KMS-11 (cell line): ENCODE data around the gene ANO7.

Experiments
- H2AFZ ChIP-seq: fragments of 200-600 bp; sonication (generic); 2 replicates; pipeline ENCODE4 v1.6.1; 2016; ENCODE audit warnings: antibody characterized with exemption, mixed run types, low read depth
- H3K27ac ChIP-seq: fragments of 200-600 bp; sonication (generic); 2 replicates; pipeline ENCODE4 v1.6.1; 2016; ENCODE audit warnings: mild to moderate bottlenecking, mixed run types
- H3K27me3 ChIP-seq: fragments of 200-600 bp; sonication (generic); 2 replicates; pipeline ENCODE4 v1.6.1; 2017; ENCODE audit warnings: mild to moderate bottlenecking, low read depth, mixed run types, moderate library complexity; ENCODE audit not compliant: insufficient read depth
- H3K36me3 ChIP-seq: fragments of 200-600 bp; sonication (generic); 2 replicates; pipeline ENCODE4 v1.6.1; 2017; ENCODE audit warnings: mild to moderate bottlenecking, mixed run types; ENCODE audit not compliant: insufficient read depth
- H3K4me1 ChIP-seq: fragments of 200-600 bp; sonication (generic); 2 replicates; pipeline ENCODE4 v1.6.1; 2016; ENCODE audit warnings: mild to moderate bottlenecking, low read depth, mixed run types; ENCODE audit not compliant: poor library complexity, severe bottlenecking
- H3K4me2 ChIP-seq: fragments of 200-600 bp; sonication (generic); 2 replicates; pipeline ENCODE4 v1.7.0; 2016; ENCODE audit warnings: mild to moderate bottlenecking, mixed run types
- H3K4me3 ChIP-seq: fragments of 200-600 bp; sonication (generic); IDR thresholded peaks from 2 replicates; pipeline ENCODE4 v1.6.1; 2017; ENCODE audit warnings: low read depth, low read length, mixed read lengths; ENCODE audit not compliant: insufficient read depth
- H3K79me2 ChIP-seq: fragments of 200-600 bp; sonication (generic); 2 replicates; pipeline ENCODE4 v1.6.1; 2016; ENCODE audit warnings: low read depth, mixed run types; ENCODE audit not compliant: insufficient read depth
- H3K9ac ChIP-seq: fragments of 200-600 bp; sonication (generic); 2 replicates; pipeline ENCODE4 v1.6.1; 2016; ENCODE audit warnings: mild to moderate bottlenecking, mixed run types
- H4K20me1 ChIP-seq: fragments of 200-600 bp; sonication (generic); 2 replicates; pipeline ENCODE4 v1.6.1; 2016; ENCODE audit warnings: mild to moderate bottlenecking, mixed run types; ENCODE audit not compliant: insufficient read depth
- TF ChIP-seq, protein P1 (sequence below): fragments of 200-600 bp; sonication (generic); conservative IDR thresholded peaks from 2 replicates; pipeline ENCODE4 v1.6.1; 2017; ENCODE audit warnings: low read depth, mild to moderate bottlenecking, antibody characterized with exemption, low read length, moderate library complexity, mixed read lengths

The ANO7 gene

GRCh38 chr2:241224018-241224850 is 35.8 kb downstream of the ANO7 start:
- H3K4me2 ChIP-seq, result no peak overlapping the region
- TF ChIP-seq, protein P1, sequence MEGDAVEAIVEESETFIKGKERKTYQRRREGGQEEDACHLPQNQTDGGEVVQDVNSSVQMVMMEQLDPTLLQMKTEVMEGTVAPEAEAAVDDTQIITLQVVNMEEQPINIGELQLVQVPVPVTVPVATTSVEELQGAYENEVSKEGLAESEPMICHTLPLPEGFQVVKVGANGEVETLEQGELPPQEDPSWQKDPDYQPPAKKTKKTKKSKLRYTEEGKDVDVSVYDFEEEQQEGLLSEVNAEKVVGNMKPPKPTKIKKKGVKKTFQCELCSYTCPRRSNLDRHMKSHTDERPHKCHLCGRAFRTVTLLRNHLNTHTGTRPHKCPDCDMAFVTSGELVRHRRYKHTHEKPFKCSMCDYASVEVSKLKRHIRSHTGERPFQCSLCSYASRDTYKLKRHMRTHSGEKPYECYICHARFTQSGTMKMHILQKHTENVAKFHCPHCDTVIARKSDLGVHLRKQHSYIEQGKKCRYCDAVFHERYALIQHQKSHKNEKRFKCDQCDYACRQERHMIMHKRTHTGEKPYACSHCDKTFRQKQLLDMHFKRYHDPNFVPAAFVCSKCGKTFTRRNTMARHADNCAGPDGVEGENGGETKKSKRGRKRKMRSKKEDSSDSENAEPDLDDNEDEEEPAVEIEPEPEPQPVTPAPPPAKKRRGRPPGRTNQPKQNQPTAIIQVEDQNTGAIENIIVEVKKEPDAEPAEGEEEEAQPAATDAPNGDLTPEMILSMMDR, result no peak
- H3K36me3 ChIP-seq, result no peaks in the 10 kb centered on the region; the same call in 1 of the 2 replicates
- no peak overlapping the region for H3K9ac ChIP-seq
- H3K27ac ChIP-seq, result no peak overlapping the region
- no peaks in the 10 kb centered on the region for H3K4me1 ChIP-seq
- H3K79me2 ChIP-seq, result no peaks in the 10 kb centered on the region
- H2AFZ ChIP-seq, result no peak overlapping the region
- no peaks in the 10 kb centered on the region for H4K20me1 ChIP-seq
- no peak overlapping the region for H3K4me3 ChIP-seq
- H3K27me3 ChIP-seq, result no peaks in the 10 kb centered on the region

- TF ChIP-seq, protein P1, result no peak
- Histone ChIP-seq H3K4me3 (no peak overlapping the region), H4K20me1 (no peaks in the 10 kb centered on the region), H3K79me2 (no peaks in the 10 kb centered on the region), H3K4me1 (no peaks in the 10 kb centered on the region), H3K27ac (no peak overlapping the region), H2AFZ (no peak overlapping the region), H3K9ac (no peak overlapping the region), H3K27me3 (no peaks in the 10 kb centered on the region), H3K4me2 (no peak overlapping the region), H3K36me3 (peaks cover under 1% of the 10 kb centered on the region; the same call in 1 of the 2 replicates)
These were observed 36.5 kb downstream of the ANO7 start for GRCh38 chr2:241224851-241225438.

DNA sequence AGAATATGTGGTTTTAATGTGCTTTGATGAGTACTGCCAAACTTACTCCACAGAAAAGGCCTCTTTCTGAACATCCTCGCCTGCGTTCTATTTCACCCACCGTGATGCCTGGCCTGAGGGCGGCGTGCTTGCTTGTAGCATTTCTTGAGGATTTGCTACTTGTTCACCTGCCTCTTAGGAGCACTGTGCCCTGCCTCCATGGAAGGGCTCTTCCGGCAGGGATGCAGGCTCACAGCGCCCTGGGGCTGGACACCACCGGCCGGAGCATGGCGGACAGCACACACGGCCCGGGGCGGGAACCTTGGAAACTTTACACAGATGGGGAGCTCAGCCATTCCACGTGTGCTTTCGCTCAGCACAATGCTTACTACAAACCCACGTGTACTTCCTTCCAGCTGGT is 37.1 kb downstream of the ANO7 start:
- Histone ChIP-seq H3K4me1 (no peaks in the 10 kb centered on the region), H4K20me1 (no peaks in the 10 kb centered on the region), H3K27ac (no peak overlapping the region), H3K27me3 (no peaks in the 10 kb centered on the region), H3K36me3 (peaks cover 6% of the 10 kb centered on the region; the same call in 1 of the 2 replicates), H3K4me3 (no peak overlapping the region), H2AFZ (no peak overlapping the region), H3K9ac (no peak overlapping the region), H3K79me2 (no peaks in the 10 kb centered on the region), H3K4me2 (no peak overlapping the region)
- TF ChIP-seq, protein P1, result no peak

GRCh38 chr2:241225983-241226382 is 37.5 kb downstream of the ANO7 start:
- H3K27me3 ChIP-seq, result no peaks in the 10 kb centered on the region
- no peak overlapping the region for H3K27ac ChIP-seq
- no peaks in the 10 kb centered on the region for H3K79me2 ChIP-seq
- H3K4me1 ChIP-seq, result no peaks in the 10 kb centered on the region
- peaks cover 6% of the 10 kb centered on the region; the same call in 1 of the 2 replicates for H3K36me3 ChIP-seq
- H3K9ac ChIP-seq, result no peak overlapping the region
- H2AFZ ChIP-seq, result no peak overlapping the region
- no peak overlapping the region for H3K4me3 ChIP-seq
- H3K4me2 ChIP-seq, result no peak overlapping the region
- H4K20me1 ChIP-seq, result no peaks in the 10 kb centered on the region
- TF ChIP-seq, protein P1, result no peak
